ENCODE results near the gene CBLC.
"Not testable (repeated sequence)": the region's sequence is repeated elsewhere in the genome, so short reads cannot be mapped to it uniquely, and the experiment has no call there.

The CBLC gene

GRCh38 chr19:44765949-44766335 is 11.7 kb upstream of the CBLC start:
- no peak for DNase-seq (ENCODE audit: extremely low read depth, low read depth)
- TF ChIP-seq, protein P1, sequence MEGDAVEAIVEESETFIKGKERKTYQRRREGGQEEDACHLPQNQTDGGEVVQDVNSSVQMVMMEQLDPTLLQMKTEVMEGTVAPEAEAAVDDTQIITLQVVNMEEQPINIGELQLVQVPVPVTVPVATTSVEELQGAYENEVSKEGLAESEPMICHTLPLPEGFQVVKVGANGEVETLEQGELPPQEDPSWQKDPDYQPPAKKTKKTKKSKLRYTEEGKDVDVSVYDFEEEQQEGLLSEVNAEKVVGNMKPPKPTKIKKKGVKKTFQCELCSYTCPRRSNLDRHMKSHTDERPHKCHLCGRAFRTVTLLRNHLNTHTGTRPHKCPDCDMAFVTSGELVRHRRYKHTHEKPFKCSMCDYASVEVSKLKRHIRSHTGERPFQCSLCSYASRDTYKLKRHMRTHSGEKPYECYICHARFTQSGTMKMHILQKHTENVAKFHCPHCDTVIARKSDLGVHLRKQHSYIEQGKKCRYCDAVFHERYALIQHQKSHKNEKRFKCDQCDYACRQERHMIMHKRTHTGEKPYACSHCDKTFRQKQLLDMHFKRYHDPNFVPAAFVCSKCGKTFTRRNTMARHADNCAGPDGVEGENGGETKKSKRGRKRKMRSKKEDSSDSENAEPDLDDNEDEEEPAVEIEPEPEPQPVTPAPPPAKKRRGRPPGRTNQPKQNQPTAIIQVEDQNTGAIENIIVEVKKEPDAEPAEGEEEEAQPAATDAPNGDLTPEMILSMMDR (IDR thresholded peaks at IDR 0.05; ENCODE audit: low read depth, low read length), result no peak

DNA sequence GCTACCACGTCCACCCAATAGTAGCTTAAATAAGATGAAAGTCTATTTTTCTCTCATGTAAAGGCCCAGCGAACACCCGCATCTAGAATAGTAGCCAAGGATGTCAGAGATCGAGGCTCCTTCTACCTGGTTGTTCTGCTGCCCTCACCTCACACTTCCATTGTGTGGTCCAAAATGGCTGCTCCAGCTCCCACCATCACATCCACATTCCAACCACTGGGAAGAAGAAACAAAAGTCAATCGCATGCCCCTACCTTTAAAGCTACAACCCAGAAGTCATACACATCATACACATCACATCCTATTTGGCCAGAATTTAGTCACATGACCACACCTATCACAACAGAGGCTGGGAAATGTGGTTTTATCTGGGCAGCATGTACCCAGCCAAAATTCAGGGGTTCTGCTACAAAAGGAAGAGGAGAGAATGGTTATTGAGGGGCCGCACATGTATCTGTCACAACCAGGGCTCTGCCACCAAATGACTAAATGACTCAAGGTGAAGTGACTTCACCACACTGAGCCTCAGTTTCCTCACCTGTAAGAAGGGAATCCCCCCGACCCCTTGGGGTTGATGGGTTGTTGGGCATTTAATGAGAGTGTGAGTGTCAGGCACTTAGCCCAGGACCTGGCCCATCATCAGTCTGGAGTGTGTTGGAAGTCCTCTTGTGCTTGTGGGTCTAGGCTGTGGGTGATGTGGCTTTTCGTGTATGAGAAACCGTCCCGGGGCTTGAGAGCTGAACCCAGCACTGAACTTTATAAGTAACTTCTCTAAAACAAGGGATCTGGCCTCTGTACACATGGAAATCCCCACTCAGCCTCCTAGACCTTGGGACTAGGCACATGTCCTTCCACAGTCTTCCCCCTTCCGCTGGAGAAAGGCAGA is 10.2 kb upstream of the CBLC start:
- DNase-seq (ENCODE audit: extremely low read depth, low read depth), result no peak
- TF ChIP-seq, protein P1 (IDR thresholded peaks at IDR 0.05; ENCODE audit: low read depth, low read length), result no peak

- peak; percentile 74 for DNase-seq (ENCODE audit: extremely low read depth, low read depth)
- TF ChIP-seq, protein P1 (IDR thresholded peaks at IDR 0.05; ENCODE audit: low read depth, low read length), result peak; percentile 64
Observed at GRCh38 chr19:44770550-44771257, 7.0 kb upstream of the CBLC start.

- DNase-seq (ENCODE audit: extremely low read depth, low read depth), result not testable (repeated sequence)
Observed at GRCh38 chr19:44772144-44772543, 5.5 kb upstream of the CBLC start.

DNA sequence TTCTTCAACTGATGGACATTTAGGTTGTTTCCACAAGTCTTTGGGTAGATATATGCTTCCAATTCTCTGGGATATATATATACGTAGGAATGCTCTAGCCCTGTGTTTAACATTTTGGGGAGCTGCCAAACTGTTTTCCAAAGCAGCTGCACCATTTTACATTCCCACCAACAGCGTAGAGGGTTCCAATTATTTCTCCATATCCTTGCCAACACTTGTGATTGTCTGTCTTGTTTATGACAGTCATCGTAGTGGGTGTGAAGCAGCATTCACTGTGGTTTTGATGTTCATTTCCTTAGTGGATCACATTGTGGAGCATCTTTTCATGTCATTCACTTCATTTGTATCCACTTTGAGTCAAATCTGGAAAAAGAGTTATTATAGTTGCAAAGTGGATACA is 4.7 kb upstream of the CBLC start:
- no peak for DNase-seq (ENCODE audit: extremely low read depth, low read depth)
- TF ChIP-seq, protein P1 (IDR thresholded peaks at IDR 0.05; ENCODE audit: low read depth, low read length), result no peak

- no peak for DNase-seq (ENCODE audit: extremely low read depth, low read depth)
- TF ChIP-seq, protein P1 (IDR thresholded peaks at IDR 0.05; ENCODE audit: low read depth, low read length), result no peak
Observed at GRCh38 chr19:44775676-44776240, 1.9 kb upstream of the CBLC start.

GRCh38 chr19:44776402-44777096 is 1.1 kb upstream of the CBLC start:
- TF ChIP-seq, protein P1 (IDR thresholded peaks at IDR 0.05; ENCODE audit: low read depth, low read length), result no peak
- no peak for DNase-seq (ENCODE audit: extremely low read depth, low read depth)

Measured in AG09319 (cell line).